Measurements from ENCODE around the gene ARHGAP28. TPM values are rescaled to one million over a fixed set of nuclear protein-coding genes. Genes with fewer than 3 reads are reported as not detected.

Gene ARHGAP28
- total RNA-seq, 3 donors from 2014 or later: 7.3 to 13.0 (median 10.8) TPM

- H3K27ac ChIP-seq: no peak overlapping the region
- intact Hi-C loops (cut with DNase I; ENCODE audit: low total_unique reads): no loop called here
- H3K27me3 ChIP-seq: no peaks in the 10 kb centered on the region
- H3K4me1 ChIP-seq: no peaks in the 10 kb centered on the region
- H3K4me3 ChIP-seq: no peak overlapping the region
- TF ChIP-seq CTCF (IDR thresholded peaks at IDR 0.05) (no peak), POLR2AphosphoS5 (IDR thresholded peaks at IDR 0.05) (no peak), POLR2A (IDR thresholded peaks at IDR 0.05) (no peak)
- no peaks in the 10 kb centered on the region for H3K36me3 ChIP-seq
- H3K9me3 ChIP-seq: no peaks in the 10 kb centered on the region
- DNase-seq (ENCODE audit: low spot score in 2 of 2): no peak
Observed at GRCh38 chr18:6732952-6733351, 3.4 kb downstream of the ARHGAP28 start.

GRCh38 chr18:6733758-6734157 is 4.2 kb downstream of the ARHGAP28 start:
- no peak overlapping the region for H3K4me3 ChIP-seq
- H3K27me3 ChIP-seq: no peaks in the 10 kb centered on the region
- H3K9me3 ChIP-seq: no peaks in the 10 kb centered on the region
- H3K36me3 ChIP-seq: no peaks in the 10 kb centered on the region
- intact Hi-C loops (cut with DNase I; ENCODE audit: low total_unique reads): no loop called here
- no peak for TF ChIP-seq POLR2AphosphoS5 (IDR thresholded peaks at IDR 0.05)
- TF ChIP-seq POLR2A (IDR thresholded peaks at IDR 0.05): no peak
- TF ChIP-seq CTCF (IDR thresholded peaks at IDR 0.05): no peak
- peak overlapping the region in 1 of 2 donors; percentile 41 for H3K27ac ChIP-seq
- no peak for DNase-seq (ENCODE audit: low spot score in 2 of 2)
- no peaks in the 10 kb centered on the region for H3K4me1 ChIP-seq

GRCh38 chr18:6734726-6735430 is 5.4 kb downstream of the ARHGAP28 start:
- H3K27ac ChIP-seq: peak overlapping the region in 1 of 2 donors; percentile 54
- no peaks in the 10 kb centered on the region for H3K36me3 ChIP-seq
- H3K4me3 ChIP-seq: no peak overlapping the region
- H3K9me3 ChIP-seq: no peaks in the 10 kb centered on the region
- intact Hi-C loops (cut with DNase I; ENCODE audit: low total_unique reads): no loop called here
- no peaks in the 10 kb centered on the region for H3K27me3 ChIP-seq
- no peaks in the 10 kb centered on the region for H3K4me1 ChIP-seq
- TF ChIP-seq POLR2A (IDR thresholded peaks at IDR 0.05): no peak
- TF ChIP-seq POLR2AphosphoS5 (IDR thresholded peaks at IDR 0.05): no peak
- TF ChIP-seq CTCF (IDR thresholded peaks at IDR 0.05): no peak
- DNase-seq (ENCODE audit: low spot score in 2 of 2): no peak

- Histone ChIP-seq H3K36me3 (no peaks in the 10 kb centered on the region), H3K9me3 (no peaks in the 10 kb centered on the region), H3K4me3 (no peak overlapping the region), H3K27ac (no peak overlapping the region), H3K4me1 (no peaks in the 10 kb centered on the region), H3K27me3 (no peaks in the 10 kb centered on the region)
- DNase-seq (ENCODE audit: low spot score in 2 of 2): no peak
- no peak for TF ChIP-seq POLR2A (IDR thresholded peaks at IDR 0.05)
- no peak for TF ChIP-seq CTCF (IDR thresholded peaks at IDR 0.05)
- no peak for TF ChIP-seq POLR2AphosphoS5 (IDR thresholded peaks at IDR 0.05)
- intact Hi-C loops (cut with DNase I; ENCODE audit: low total_unique reads): no loop called here
Observed at GRCh38 chr18:6737833-6738232, 8.3 kb downstream of the ARHGAP28 start.

- intact Hi-C loops (cut with DNase I; ENCODE audit: low total_unique reads): no loop called here
- no peak overlapping the region for H3K27ac ChIP-seq
- no peak overlapping the region for H3K4me3 ChIP-seq
- H3K36me3 ChIP-seq: no peaks in the 10 kb centered on the region
- no peak for TF ChIP-seq POLR2AphosphoS5 (IDR thresholded peaks at IDR 0.05)
- TF ChIP-seq POLR2A (IDR thresholded peaks at IDR 0.05): no peak
- TF ChIP-seq CTCF (IDR thresholded peaks at IDR 0.05): no peak
- H3K27me3 ChIP-seq: no peaks in the 10 kb centered on the region
- no peak for DNase-seq (ENCODE audit: low spot score in 2 of 2)
- H3K9me3 ChIP-seq: no peaks in the 10 kb centered on the region
- no peaks in the 10 kb centered on the region for H3K4me1 ChIP-seq
Observed at GRCh38 chr18:6738622-6739021, 9.1 kb downstream of the ARHGAP28 start.
